Cardiac muscle cell (in vitro differentiated cells and primary cell): ENCODE measurements around the gene NOC4L. TPM values are rescaled to one million over a fixed set of nuclear protein-coding genes. Genes with fewer than 3 reads are reported as not detected.

Source experiments
- DNase-seq, 2 donors: peaks; one replicate each; pipeline versions ENCODE4 v3.0.0 to v3.0.0-alpha.2; 2010 to 2017; ENCODE audit warnings: low read depth in 1 of 2, low spot score in 1 of 2
- H3K27ac ChIP-seq: fragments of 200-600 bp; sonication (generic); 2 replicates; pipeline ENCODE4 v1.5.1; 2016
- H3K27me3 ChIP-seq: fragments of 200-600 bp; sonication (generic); 2 replicates; pipeline ENCODE4 v1.6.0; 2016; ENCODE audit warnings: control low read depth
- H3K36me3 ChIP-seq: fragments of 200-600 bp; sonication (generic); 2 replicates; pipeline ENCODE4 v1.5.1; 2016; ENCODE audit warnings: control low read depth
- H3K4me1 ChIP-seq: fragments of 200-600 bp; sonication (generic); 2 replicates; pipeline ENCODE4 v1.8.1; 2017; ENCODE audit warnings: low read depth, mild to moderate bottlenecking, mixed run types
- H3K4me3 ChIP-seq: fragments of 200-600 bp; sonication (generic); 2 replicates; pipeline ENCODE4 v1.5.1; 2016; ENCODE audit warnings: mild to moderate bottlenecking
- H3K9me3 ChIP-seq: fragments of 200-600 bp; sonication (generic); 2 replicates; pipeline ENCODE4 v1.5.1; 2017; ENCODE audit warnings: low read depth, mild to moderate bottlenecking, control low read depth
- polyA plus RNA-seq: library from polyadenylated mRNA; unstranded; fragments of >200 nt; fragmentation: Nextera tagmentation; extraction: Ambion mirVana; gene quantifications from 2 replicates; pipeline ENCODE4 v1.2.1, GENCODE V29; 2016
- total RNA-seq: library from RNA; depleted of rRNA; stranded (reverse); fragments of >200 nt; gene quantifications from 2 replicates; pipeline ENCODE4 v1.2.3, GENCODE V29; 2016
- TF ChIP-seq, protein P1 (sequence below): IDR thresholded peaks from 2 replicates; pipeline ENCODE4 v1.5.1; 2012; ENCODE audit warnings: low read depth, mild to moderate bottlenecking, low read length

The NOC4L gene
- total and polyA plus RNA-seq, 2 experiments from 2014 or later: 17.1 to 33.1 TPM

DNA sequence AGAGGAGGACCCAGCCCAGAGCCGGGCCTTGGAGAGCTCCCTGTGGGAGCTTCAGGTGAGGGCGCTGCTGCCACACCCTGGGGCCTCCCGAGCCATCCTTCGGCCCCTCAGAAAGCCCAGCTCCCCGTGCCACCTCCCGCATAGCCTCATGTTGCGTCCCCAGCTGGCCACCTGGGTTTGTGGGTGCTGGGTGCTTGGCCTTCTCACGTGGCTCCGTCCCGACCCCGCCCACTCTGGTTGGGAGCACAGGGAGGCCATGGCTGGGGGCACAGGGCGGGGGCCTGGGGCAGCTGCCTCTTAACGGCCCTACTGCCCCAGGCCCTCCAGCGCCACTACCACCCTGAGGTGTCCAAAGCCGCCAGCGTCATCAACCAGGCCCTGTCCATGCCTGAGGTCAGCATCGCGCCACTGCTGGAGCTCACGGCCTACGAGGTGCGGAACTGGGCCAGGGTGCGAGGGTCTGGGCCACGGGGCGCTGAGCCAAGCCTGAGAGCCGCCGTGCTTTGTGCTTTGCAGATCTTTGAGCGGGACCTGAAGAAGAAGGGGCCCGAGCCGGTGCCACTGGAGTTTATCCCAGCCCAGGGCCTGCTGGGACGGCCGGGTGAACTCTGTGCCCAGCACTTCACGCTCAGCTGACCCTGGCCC is 7.6 kb downstream of the NOC4L start:
- Histone ChIP-seq H3K27ac (no peak overlapping the region), H3K9me3 (no peaks in the 10 kb centered on the region), H3K36me3 (no peaks in the 10 kb centered on the region), H3K4me1 (no peaks in the 10 kb centered on the region), H3K27me3 (no peaks in the 10 kb centered on the region), H3K4me3 (no peak overlapping the region)
- TF ChIP-seq, protein P1, sequence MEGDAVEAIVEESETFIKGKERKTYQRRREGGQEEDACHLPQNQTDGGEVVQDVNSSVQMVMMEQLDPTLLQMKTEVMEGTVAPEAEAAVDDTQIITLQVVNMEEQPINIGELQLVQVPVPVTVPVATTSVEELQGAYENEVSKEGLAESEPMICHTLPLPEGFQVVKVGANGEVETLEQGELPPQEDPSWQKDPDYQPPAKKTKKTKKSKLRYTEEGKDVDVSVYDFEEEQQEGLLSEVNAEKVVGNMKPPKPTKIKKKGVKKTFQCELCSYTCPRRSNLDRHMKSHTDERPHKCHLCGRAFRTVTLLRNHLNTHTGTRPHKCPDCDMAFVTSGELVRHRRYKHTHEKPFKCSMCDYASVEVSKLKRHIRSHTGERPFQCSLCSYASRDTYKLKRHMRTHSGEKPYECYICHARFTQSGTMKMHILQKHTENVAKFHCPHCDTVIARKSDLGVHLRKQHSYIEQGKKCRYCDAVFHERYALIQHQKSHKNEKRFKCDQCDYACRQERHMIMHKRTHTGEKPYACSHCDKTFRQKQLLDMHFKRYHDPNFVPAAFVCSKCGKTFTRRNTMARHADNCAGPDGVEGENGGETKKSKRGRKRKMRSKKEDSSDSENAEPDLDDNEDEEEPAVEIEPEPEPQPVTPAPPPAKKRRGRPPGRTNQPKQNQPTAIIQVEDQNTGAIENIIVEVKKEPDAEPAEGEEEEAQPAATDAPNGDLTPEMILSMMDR: no peak
- no peak for DNase-seq

DNA sequence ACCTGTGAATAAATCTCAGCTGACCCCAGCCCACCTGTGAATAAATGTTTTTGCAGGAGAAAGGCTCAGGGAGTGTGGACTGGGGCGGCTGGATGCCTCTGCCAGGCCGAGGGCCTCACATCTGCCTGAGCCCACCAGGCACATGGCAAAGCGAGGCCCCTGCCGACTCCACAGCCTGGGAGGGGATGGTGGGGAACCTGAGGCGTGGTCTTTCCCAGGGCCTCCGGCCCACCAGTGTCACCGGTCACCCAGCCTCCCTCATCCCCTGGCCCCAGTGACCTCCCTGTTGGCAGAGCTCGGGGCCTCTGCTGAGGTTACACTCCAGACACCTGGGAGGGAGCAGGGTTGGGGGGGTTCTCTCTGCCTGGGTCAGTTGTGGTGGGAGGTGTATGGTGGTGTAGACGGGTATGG is 8.2 kb downstream of the NOC4L start:
- H3K36me3 ChIP-seq: no peaks in the 10 kb centered on the region
- no peak overlapping the region for H3K4me3 ChIP-seq
- no peaks in the 10 kb centered on the region for H3K4me1 ChIP-seq
- no peak overlapping the region for H3K27ac ChIP-seq
- TF ChIP-seq, protein P1: no peak
- no peaks in the 10 kb centered on the region for H3K9me3 ChIP-seq
- no peaks in the 10 kb centered on the region for H3K27me3 ChIP-seq
- no peak for DNase-seq

- Histone ChIP-seq H3K4me1 (no peaks in the 10 kb centered on the region), H3K27ac (no peak overlapping the region), H3K27me3 (no peaks in the 10 kb centered on the region), H3K36me3 (no peaks in the 10 kb centered on the region), H3K9me3 (no peaks in the 10 kb centered on the region), H3K4me3 (no peak overlapping the region)
- TF ChIP-seq, protein P1: no peak
- no peak for DNase-seq
Measured at GRCh38 chr12:132152953-132153352, 8.7 kb downstream of the NOC4L start.

DNA sequence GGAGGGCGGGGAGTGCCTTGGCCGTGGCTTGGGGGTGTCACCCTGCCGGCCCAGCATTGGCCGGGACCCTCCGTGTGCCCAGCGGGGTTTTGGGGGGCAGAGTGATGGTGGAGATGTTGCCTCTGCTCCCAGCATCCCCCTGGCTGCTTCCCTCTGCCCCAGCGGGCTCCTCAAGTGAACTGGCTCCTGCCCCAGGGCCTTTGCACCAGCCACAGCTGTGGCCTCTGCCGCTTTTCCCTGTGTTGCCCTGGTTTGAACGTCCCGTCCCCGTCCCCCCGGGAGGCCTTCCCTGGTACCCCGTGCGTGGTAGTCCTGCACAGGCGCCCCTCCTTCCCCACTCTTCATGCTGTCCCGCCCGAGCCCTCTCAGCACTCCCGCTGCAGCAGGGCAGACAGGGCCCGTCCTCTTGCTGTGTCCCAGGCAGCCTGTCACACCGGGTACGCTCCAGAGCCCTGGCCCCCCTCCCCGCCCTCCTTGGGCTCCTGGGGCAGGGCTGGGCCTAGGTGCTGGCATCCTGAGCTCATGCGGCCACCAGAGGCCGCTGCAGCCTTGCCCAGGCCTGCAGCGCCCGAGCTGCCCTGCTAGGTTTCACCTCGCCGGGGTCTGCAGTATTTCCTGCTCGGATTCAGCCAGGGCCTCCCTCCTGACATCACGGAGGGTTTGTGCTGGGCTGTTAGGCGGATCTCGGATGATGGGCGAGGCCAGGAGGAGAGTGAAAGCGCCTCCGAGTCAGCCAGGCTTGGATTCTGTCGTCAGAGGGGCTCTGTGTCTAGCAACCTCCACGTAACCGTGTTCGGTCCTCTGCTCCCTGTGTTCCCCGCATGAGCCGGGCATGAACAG is 9.5 kb downstream of the NOC4L start:
- peak; percentile 85 to 87 for DNase-seq
- Histone ChIP-seq H3K36me3 (no peaks in the 10 kb centered on the region), H3K9me3 (no peaks in the 10 kb centered on the region), H3K4me3 (no peak overlapping the region), H3K4me1 (no peaks in the 10 kb centered on the region), H3K27ac (no peak overlapping the region), H3K27me3 (no peaks in the 10 kb centered on the region)
- TF ChIP-seq, protein P1: peak; percentile 90

- TF ChIP-seq, protein P1: no peak
- no peaks in the 10 kb centered on the region for H3K27me3 ChIP-seq
- H3K27ac ChIP-seq: no peak overlapping the region
- H3K9me3 ChIP-seq: no peaks in the 10 kb centered on the region
- no peak overlapping the region for H3K4me3 ChIP-seq
- no peaks in the 10 kb centered on the region for H3K4me1 ChIP-seq
- no peaks in the 10 kb centered on the region for H3K36me3 ChIP-seq
- DNase-seq: no peak
Measured at GRCh38 chr12:132154341-132154761, 10.1 kb downstream of the NOC4L start.
